Measurements from ENCODE around the gene CST4. TPM values are rescaled to one million over a fixed set of nuclear protein-coding genes. Genes with fewer than 3 reads are reported as not detected.
A peak's percentile ranks its signal among the peaks of the same experiment; 100 is the strongest.

The CST4 gene
- total and polyA plus RNA-seq, 7 experiments from 2014 or later: not detected

DNA sequence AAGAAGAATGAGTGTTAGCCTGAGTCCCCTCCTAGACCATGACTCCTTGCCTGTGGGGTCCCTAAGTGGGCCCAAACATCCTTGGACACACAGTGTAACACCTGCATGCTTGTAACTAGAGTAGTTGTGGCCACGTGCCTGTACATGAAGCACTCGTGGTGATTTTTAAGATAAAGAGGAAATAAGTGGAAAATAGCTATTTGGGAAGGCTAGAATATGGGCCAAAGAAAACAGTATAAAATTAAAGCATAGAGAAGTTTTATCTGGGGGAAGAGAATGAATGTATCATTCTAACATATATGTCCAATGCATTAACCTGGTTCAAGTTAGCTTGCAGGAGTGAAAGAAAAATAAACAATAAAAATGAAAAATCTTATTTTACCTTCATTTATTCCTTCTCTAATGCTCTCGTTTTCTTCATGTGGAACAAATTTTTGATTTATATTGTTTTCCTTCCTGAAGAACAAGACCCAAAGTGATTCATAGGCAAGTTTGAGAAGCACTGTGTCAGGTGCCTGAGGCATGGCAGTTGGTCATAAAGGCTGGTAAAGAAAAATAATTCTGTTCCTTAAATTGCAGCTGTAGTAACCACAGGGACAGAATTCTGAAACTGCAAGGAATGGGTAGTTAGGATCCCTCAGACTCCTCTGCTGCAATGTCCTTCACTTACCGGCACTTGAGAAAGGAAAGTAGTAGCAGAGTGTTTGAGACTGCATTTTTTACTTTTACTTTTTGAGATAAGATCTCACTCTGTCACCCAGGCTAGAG is 42.5 kb downstream of the CST4 start:
- Histone ChIP-seq H3K36me3 (ENCODE audit: control insufficient read depth in 2 of 3, insufficient read depth in 3 of 3, low read length in 3 of 3) (no peaks in the 10 kb centered on the region), H3K27me3 (ENCODE audit: control insufficient read depth in 2 of 2, insufficient read depth in 2 of 2, low read length in 2 of 2) (no peaks in the 10 kb centered on the region), H3K27ac (ENCODE audit: low read depth, low read length) (no peak overlapping the region), H3K9me3 (ENCODE audit: control insufficient read depth in 2 of 3, low read length in 3 of 3) (no peaks in the 10 kb centered on the region), H3K4me1 (ENCODE audit: control insufficient read depth in 2 of 2, insufficient read depth in 2 of 2, low read length in 2 of 2) (no peaks in the 10 kb centered on the region), H3K4me3 (ENCODE audit: low read length) (no peak overlapping the region)
- H3K27me3 Mint-ChIP-seq: peaks cover 0 to 4% (median 0%) of the 10 kb centered on the region in 5 donors
- H3K4me1 Mint-ChIP-seq: peaks cover 0 to 2% (median 0%) of the 10 kb centered on the region in 7 donors
- H3K9me3 Mint-ChIP-seq: peaks cover 0 to 3% (median 0%) of the 10 kb centered on the region in 11 donors
- CTCF ChIA-PET: no interaction called here
- ATAC-seq (no peak), DNase-seq (no peak)
- H3K27ac Mint-ChIP-seq: no peak overlapping the region
- H3K36me3 Mint-ChIP-seq: no peaks in the 10 kb centered on the region
- no peak overlapping the region for H3K4me3 Mint-ChIP-seq
- intact Hi-C loops (cut with micrococcal nuclease): no loop called here
- POLR2A ChIA-PET: no interaction called here

DNA sequence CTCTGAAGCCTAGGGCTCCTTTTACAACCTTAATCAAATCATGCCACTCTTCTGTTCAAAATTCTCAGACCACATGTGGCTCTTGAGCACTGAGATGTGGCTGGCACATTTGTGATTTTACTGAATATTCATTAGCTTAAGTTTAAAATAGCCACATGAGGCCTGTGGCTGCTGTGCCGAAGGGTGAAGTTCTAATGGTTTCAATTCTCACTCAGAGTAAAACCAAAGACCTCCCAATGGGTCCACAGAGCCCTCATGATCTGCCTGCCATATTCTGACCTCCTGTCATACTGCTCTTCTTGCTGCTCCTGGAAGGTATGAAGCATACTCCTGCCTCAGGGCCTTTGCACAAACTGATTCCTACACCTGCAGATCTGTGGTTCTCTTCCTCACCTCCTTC is 43.3 kb downstream of the CST4 start:
- Mint-ChIP-seq H3K36me3 (no peaks in the 10 kb centered on the region), H3K27me3 (peaks cover 0 to 6% (median 0%) of the 10 kb centered on the region in 5 donors), H3K9me3 (no peaks in the 10 kb centered on the region), H3K4me1 (peaks cover 0 to 2% (median 0%) of the 10 kb centered on the region in 7 donors), H3K4me3 (no peak overlapping the region), H3K27ac (no peak overlapping the region)
- Histone ChIP-seq H3K27me3 (ENCODE audit: control insufficient read depth in 2 of 2, insufficient read depth in 2 of 2, low read length in 2 of 2) (no peaks in the 10 kb centered on the region), H3K9me3 (ENCODE audit: control insufficient read depth in 2 of 3, low read length in 3 of 3) (no peaks in the 10 kb centered on the region), H3K27ac (ENCODE audit: low read depth, low read length) (no peak overlapping the region), H3K4me3 (ENCODE audit: low read length) (no peak overlapping the region), H3K4me1 (ENCODE audit: control insufficient read depth in 2 of 2, insufficient read depth in 2 of 2, low read length in 2 of 2) (no peaks in the 10 kb centered on the region), H3K36me3 (ENCODE audit: control insufficient read depth in 2 of 3, insufficient read depth in 3 of 3, low read length in 3 of 3) (no peaks in the 10 kb centered on the region)
- ChIA-PET CTCF (no interaction called here), POLR2A (no interaction called here)
- DNase-seq: no peak
- no peak for ATAC-seq
- intact Hi-C loops (cut with micrococcal nuclease): no loop called here

DNA sequence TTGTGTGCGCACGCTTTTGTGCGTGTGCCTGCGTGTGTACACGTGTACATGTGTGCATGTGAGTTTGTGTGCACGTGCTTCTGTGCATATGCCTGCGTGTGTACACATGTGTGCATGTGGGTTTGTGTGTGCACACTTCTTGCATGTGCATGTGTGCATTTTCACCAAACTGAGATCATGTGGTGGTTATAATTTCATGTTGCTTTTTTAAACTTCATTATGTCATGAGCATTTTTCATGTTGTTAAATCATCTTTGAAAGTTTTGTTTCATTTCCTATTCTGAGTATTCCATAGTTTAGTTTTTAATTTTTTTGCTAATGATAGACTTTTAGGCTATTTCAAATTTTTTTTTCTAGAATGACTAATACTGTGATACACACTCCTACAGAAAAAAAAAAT is 44.7 kb downstream of the CST4 start:
- Histone ChIP-seq H3K4me1 (ENCODE audit: control insufficient read depth in 2 of 2, insufficient read depth in 2 of 2, low read length in 2 of 2) (no peaks in the 10 kb centered on the region), H3K27ac (ENCODE audit: low read depth, low read length) (no peak overlapping the region), H3K4me3 (ENCODE audit: low read length) (no peak overlapping the region), H3K9me3 (ENCODE audit: control insufficient read depth in 2 of 3, low read length in 3 of 3) (no peaks in the 10 kb centered on the region), H3K36me3 (ENCODE audit: control insufficient read depth in 2 of 3, insufficient read depth in 3 of 3, low read length in 3 of 3) (no peaks in the 10 kb centered on the region), H3K27me3 (ENCODE audit: control insufficient read depth in 2 of 2, insufficient read depth in 2 of 2, low read length in 2 of 2) (no peaks in the 10 kb centered on the region)
- Mint-ChIP-seq H3K4me1 (peaks cover 0 to 10% (median 0%) of the 10 kb centered on the region in 7 donors), H3K36me3 (no peaks in the 10 kb centered on the region), H3K27ac (no peak overlapping the region), H3K9me3 (no peaks in the 10 kb centered on the region), H3K4me3 (no peak overlapping the region), H3K27me3 (peaks cover 0 to 16% (median 6%) of the 10 kb centered on the region in 5 donors)
- ATAC-seq: no peak
- ChIA-PET CTCF (no interaction called here), POLR2A (no interaction called here)
- DNase-seq: no peak
- intact Hi-C loops (cut with micrococcal nuclease): no loop called here

DNA sequence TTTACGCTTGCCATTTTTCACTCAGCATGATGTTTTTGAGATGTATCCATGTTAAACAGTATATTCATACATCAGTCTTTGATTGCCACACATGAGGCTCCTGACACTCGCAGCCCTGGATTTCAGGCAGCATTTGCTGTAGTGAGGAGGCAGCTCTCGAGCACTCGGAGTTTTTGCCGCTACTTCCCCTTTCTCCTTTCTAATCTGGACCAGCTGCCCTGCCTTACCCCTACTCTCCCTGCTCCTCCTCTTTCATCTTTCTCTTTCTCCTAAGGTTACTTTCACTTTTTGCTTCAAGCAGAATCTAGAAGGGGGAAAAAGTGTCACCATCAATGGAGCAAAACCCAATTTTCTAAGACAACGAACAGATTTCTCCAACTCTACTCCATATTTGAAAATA is 45.2 kb downstream of the CST4 start:
- no peaks in the 10 kb centered on the region for H3K36me3 Mint-ChIP-seq
- H3K4me1 ChIP-seq (ENCODE audit: control insufficient read depth in 2 of 2, insufficient read depth in 2 of 2, low read length in 2 of 2): no peaks in the 10 kb centered on the region
- ATAC-seq (no peak), DNase-seq (no peak)
- ChIA-PET POLR2A (no interaction called here), CTCF (no interaction called here)
- no peaks in the 10 kb centered on the region for H3K36me3 ChIP-seq (ENCODE audit: control insufficient read depth in 2 of 3, insufficient read depth in 3 of 3, low read length in 3 of 3)
- H3K27me3 Mint-ChIP-seq: peaks cover 0 to 19% (median 6%) of the 10 kb centered on the region in 5 donors
- peaks cover 0 to 10% (median 0%) of the 10 kb centered on the region in 7 donors for H3K4me1 Mint-ChIP-seq
- H3K27ac Mint-ChIP-seq: no peak overlapping the region
- no peaks in the 10 kb centered on the region for H3K9me3 ChIP-seq (ENCODE audit: control insufficient read depth in 2 of 3, low read length in 3 of 3)
- H3K4me3 Mint-ChIP-seq: no peak overlapping the region
- no peak overlapping the region for H3K27ac ChIP-seq (ENCODE audit: low read depth, low read length)
- H3K27me3 ChIP-seq (ENCODE audit: control insufficient read depth in 2 of 2, insufficient read depth in 2 of 2, low read length in 2 of 2): no peaks in the 10 kb centered on the region
- intact Hi-C loops (cut with micrococcal nuclease): no loop called here
- no peak overlapping the region for H3K4me3 ChIP-seq (ENCODE audit: low read length)
- H3K9me3 Mint-ChIP-seq: no peaks in the 10 kb centered on the region

DNA sequence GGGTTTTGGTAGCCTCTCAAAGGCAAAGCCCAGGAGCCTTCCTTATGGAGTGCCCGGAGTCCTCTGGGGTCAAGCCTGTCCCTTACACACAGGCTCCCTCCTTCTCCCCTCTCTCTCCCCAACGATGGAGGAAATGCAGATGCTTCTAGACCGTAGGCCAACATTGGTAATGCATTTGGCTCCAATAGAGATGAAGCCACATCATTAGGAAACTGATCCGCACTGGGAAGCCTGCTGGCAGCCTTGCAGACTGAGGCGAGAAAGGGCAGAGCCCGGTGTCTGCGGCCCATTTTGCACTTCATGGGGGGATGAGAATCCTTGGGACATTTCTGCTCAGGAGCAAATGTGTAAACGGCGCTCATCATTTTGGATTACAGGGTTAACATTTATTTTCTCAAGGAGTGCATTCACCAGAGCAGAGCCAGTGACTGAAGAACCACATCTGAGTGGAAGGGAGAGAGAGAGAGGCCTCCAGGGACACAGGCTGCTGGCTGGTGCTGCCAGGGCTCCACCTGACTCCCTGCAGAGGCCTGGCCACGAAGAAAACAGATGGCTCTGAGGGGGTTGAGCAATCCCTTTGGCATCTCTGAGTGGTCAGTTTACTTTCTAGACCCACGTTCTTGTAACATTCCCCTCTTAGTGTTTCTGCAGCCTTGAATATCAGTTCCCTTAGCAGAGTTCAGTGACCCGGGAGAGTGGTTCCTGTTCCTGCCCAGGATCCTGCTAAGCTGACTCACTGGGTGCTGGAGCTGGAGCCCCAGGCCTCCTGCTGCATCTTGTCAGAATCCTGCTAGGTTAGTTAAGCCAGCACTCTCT is 46.7 kb downstream of the CST4 start:
- H3K4me3 ChIP-seq (ENCODE audit: low read length): no peak overlapping the region
- H3K27ac ChIP-seq (ENCODE audit: low read depth, low read length): no peak overlapping the region
- ATAC-seq (peak; percentile 62), DNase-seq (no peak)
- no peaks in the 10 kb centered on the region for H3K9me3 Mint-ChIP-seq
- peaks cover 0 to 24% (median 6%) of the 10 kb centered on the region in 5 donors for H3K27me3 Mint-ChIP-seq
- POLR2A ChIA-PET: no interaction called here
- H3K4me1 ChIP-seq (ENCODE audit: control insufficient read depth in 2 of 2, insufficient read depth in 2 of 2, low read length in 2 of 2): no peaks in the 10 kb centered on the region
- intact Hi-C loops (cut with micrococcal nuclease): no loop called here
- peaks cover 0 to 12% (median under 1%) of the 10 kb centered on the region in 7 donors for H3K4me1 Mint-ChIP-seq
- H3K4me3 Mint-ChIP-seq: no peak overlapping the region
- H3K9me3 ChIP-seq (ENCODE audit: control insufficient read depth in 2 of 3, low read length in 3 of 3): no peaks in the 10 kb centered on the region
- no peaks in the 10 kb centered on the region for H3K36me3 Mint-ChIP-seq
- CTCF ChIA-PET: no interaction called here
- no peaks in the 10 kb centered on the region for H3K36me3 ChIP-seq (ENCODE audit: control insufficient read depth in 2 of 3, insufficient read depth in 3 of 3, low read length in 3 of 3)
- H3K27ac Mint-ChIP-seq: no peak overlapping the region
- no peaks in the 10 kb centered on the region for H3K27me3 ChIP-seq (ENCODE audit: control insufficient read depth in 2 of 2, insufficient read depth in 2 of 2, low read length in 2 of 2)

DNA sequence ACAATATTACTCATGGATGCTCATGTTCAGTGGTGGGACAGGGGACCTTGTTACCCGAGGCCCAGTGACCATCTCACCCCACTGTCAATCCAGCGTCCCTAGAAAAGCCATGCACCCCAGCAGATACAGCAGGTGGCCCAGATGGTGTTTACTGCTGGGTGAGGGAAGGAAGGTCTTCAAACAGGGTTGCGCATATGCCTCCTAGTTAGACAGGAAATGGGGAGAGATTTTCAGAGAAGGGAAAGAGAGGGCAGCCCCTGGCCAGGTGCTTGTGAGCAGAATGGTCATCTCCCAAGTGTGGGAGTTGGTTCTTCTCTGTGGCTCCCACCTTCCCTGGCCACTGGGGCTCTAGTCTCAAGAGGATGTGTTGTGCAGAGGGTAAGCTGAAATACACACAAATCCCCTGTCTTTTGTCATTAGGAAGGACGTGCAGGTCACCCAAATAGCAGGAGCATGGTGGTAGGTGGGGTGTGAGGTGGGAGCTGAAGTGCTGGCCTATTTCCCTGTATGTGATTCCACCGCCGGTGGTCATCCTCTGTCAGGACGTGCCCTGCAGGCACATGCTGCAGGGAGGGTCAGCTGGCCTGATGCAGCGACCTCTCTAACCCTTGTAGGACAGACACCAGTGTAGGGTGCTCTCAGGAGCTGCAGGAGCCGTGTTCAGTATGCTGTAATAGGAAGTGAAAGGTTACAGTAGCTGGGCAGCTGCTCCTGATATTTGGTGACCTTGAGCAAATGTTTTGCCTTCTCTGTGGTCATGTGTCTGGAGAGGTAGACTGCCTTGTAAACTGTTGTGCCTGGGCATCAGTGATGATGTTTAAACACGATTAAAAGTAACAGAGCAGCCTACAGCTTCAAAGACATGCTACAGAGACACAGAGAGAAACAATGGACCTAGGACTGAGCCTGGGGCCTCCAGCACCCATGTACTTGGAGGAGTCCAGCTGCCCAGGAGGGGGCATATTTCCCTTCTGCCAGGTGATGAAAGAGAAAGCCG is 47.9 kb downstream of the CST4 start:
- Mint-ChIP-seq H3K9me3 (no peaks in the 10 kb centered on the region), H3K27me3 (peaks cover 9 to 36% (median 18%) of the 10 kb centered on the region in 5 donors), H3K36me3 (peaks cover 0 to 4% (median 0%) of the 10 kb centered on the region in 5 donors), H3K4me3 (no peak overlapping the region), H3K4me1 (peaks cover 2 to 15% (median 6%) of the 10 kb centered on the region in 7 donors), H3K27ac (no peak overlapping the region)
- H3K27ac ChIP-seq (ENCODE audit: low read depth, low read length): no peak overlapping the region
- ChIA-PET POLR2A (no interaction called here), CTCF (no interaction called here)
- H3K4me1 ChIP-seq (ENCODE audit: control insufficient read depth in 2 of 2, insufficient read depth in 2 of 2, low read length in 2 of 2): no peaks in the 10 kb centered on the region
- H3K4me3 ChIP-seq (ENCODE audit: low read length): no peak overlapping the region
- no peaks in the 10 kb centered on the region for H3K9me3 ChIP-seq (ENCODE audit: control insufficient read depth in 2 of 3, low read length in 3 of 3)
- H3K36me3 ChIP-seq (ENCODE audit: control insufficient read depth in 2 of 3, insufficient read depth in 3 of 3, low read length in 3 of 3): no peaks in the 10 kb centered on the region
- DNase-seq (no peak), ATAC-seq (no peak)
- intact Hi-C loops (cut with micrococcal nuclease): no loop called here
- H3K27me3 ChIP-seq (ENCODE audit: control insufficient read depth in 2 of 2, insufficient read depth in 2 of 2, low read length in 2 of 2): no peaks in the 10 kb centered on the region
